HL-60 (cell line): ENCODE results near the gene CFAP299.

Experiments used
- DNase-seq, 2 experiments: peaks; one replicate each; pipeline ENCODE4 v3.0.0-alpha.2; 2010 to 2020; ENCODE audit warnings: low read depth in 1 of 2, low spot score in 1 of 2
- H3K27ac ChIP-seq: fragments of 250-450 bp; sonication (Bioruptor Pico); replicated peaks from 2 replicates; pipeline ENCODE4 v1.5.1; 2020; ENCODE audit warnings: mild to moderate bottlenecking, moderate library complexity
- H3K27me3 ChIP-seq: fragments of 250-450 bp; sonication (Bioruptor Pico); 2 replicates; pipeline ENCODE4 v1.5.1; 2021; ENCODE audit warnings: mild to moderate bottlenecking, moderate library complexity; ENCODE audit not compliant: insufficient read depth, poor library complexity, severe bottlenecking
- H3K4me3 ChIP-seq: replicated peaks from 2 replicates; pipeline ENCODE4 v1.5.1; 2011; ENCODE audit warnings: mild to moderate bottlenecking, control low read depth, low read length; ENCODE audit not compliant: insufficient read depth
- CTCF ChIP-seq: IDR thresholded peaks from one replicate; pipeline ENCODE4 v1.5.1; 2011; ENCODE audit warnings: low read length, control low read depth, inconsistent platforms; ENCODE audit not compliant: insufficient read depth
- GABPA ChIP-seq: IDR thresholded peaks from 2 replicates; pipeline ENCODE4 v1.6.1; 2012; ENCODE audit warnings: low read depth
- POLR2AphosphoS5 ChIP-seq: IDR thresholded peaks from 2 replicates; pipeline ENCODE4 v1.6.1; 2012; ENCODE audit warnings: low read depth
- REST ChIP-seq: IDR thresholded peaks from 2 replicates; pipeline ENCODE4 v1.6.1; 2012; ENCODE audit warnings: low read depth; ENCODE audit not compliant: insufficient replicate concordance
- SPI1 ChIP-seq: IDR thresholded peaks from 2 replicates; pipeline ENCODE4 v1.6.1; 2012; ENCODE audit warnings: low read depth, mild to moderate bottlenecking, borderline replicate concordance

CFAP299 gene

GRCh38 chr4:80452055-80452454, 116.5 kb downstream of the CFAP299 start:
- no peak overlapping the region for H3K4me3 ChIP-seq
- TF ChIP-seq REST (no peak), SPI1 (no peak), CTCF (no peak), POLR2AphosphoS5 (no peak), GABPA (no peak)
- DNase-seq, result no peak
- H3K27ac ChIP-seq, result no peak overlapping the region
- no peaks in the 10 kb centered on the region for H3K27me3 ChIP-seq

- H3K27ac ChIP-seq, result no peak overlapping the region
- H3K4me3 ChIP-seq, result no peak overlapping the region
- H3K27me3 ChIP-seq, result no peaks in the 10 kb centered on the region
- no peak for TF ChIP-seq CTCF
- no peak for TF ChIP-seq REST
- TF ChIP-seq GABPA, result no peak
- no peak for TF ChIP-seq POLR2AphosphoS5
- no peak for TF ChIP-seq SPI1
- no peak for DNase-seq
Measured at GRCh38 chr4:80452768-80453167, 117.2 kb downstream of the CFAP299 start.

- no peak for DNase-seq
Measured at GRCh38 chr4:80454040-80454439, 118.5 kb downstream of the CFAP299 start.

More at GRCh38 chr4:80454040-80454439, 118.5 kb downstream of the CFAP299 start:
- TF ChIP-seq REST, result no peak
- TF ChIP-seq GABPA, result no peak
- no peak for TF ChIP-seq CTCF
- TF ChIP-seq SPI1, result no peak
- no peak for TF ChIP-seq POLR2AphosphoS5
- H3K4me3 ChIP-seq, result no peak overlapping the region
- no peaks in the 10 kb centered on the region for H3K27me3 ChIP-seq
- H3K27ac ChIP-seq, result no peak overlapping the region
